Omental fat pad (tissue), 4 donors: ENCODE results near the gene PTPRD. TPM values are rescaled to one million over a fixed set of nuclear protein-coding genes. Genes with fewer than 3 reads are reported as not detected.

Experiments
- ATAC-seq: fragments of 150-250 bp; one replicate; pipeline ENCODE4 v1.9.1; 2016; ENCODE audit warnings: mild to moderate bottlenecking, moderate library complexity; ENCODE audit not compliant: low FRiP score
- DNase-seq: peaks from one replicate; pipeline ENCODE4 v3.0.0-alpha.2; 2019; ENCODE audit warnings: low spot score
- total RNA-seq, 4 donors: library from RNA; depleted of rRNA; stranded (reverse); fragments of >200 nt; gene quantifications; one replicate each; pipeline ENCODE4 v1.1.0, GENCODE V29; 2016
- TF ChIP-seq, protein P1 (sequence below), 3 donors: fragments of 450-650 bp; IDR thresholded peaks; one replicate each; pipeline ENCODE4 v1.5.1; 2016 to 2017; ENCODE audit warnings: antibody characterized with exemption in 3 of 3, mild to moderate bottlenecking in 3 of 3, moderate library complexity in 2 of 3

The PTPRD gene
- total RNA-seq, 4 donors from 2014 or later, result 3.5 to 34.2 (median 11.2) TPM

DNA sequence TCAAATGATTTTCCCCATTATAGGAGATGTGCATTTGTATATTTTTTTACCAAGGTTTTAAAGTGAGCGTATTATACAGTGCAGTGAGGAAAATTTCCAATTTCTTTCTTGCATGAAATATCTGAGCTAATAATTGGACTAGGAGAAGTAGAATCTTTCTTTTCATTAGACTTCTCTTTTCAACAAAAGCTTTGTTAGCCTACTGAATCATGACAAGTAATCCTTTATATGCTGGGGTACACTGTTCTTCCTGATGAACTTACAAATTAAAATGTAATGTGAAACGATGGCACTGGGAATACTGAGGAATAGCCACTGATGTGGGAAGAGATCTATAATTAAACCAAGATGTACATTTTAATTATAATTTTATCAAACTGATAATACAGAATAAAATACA is 829.6 kb downstream of the PTPRD start:
- no peak for ATAC-seq
- TF ChIP-seq, protein P1, sequence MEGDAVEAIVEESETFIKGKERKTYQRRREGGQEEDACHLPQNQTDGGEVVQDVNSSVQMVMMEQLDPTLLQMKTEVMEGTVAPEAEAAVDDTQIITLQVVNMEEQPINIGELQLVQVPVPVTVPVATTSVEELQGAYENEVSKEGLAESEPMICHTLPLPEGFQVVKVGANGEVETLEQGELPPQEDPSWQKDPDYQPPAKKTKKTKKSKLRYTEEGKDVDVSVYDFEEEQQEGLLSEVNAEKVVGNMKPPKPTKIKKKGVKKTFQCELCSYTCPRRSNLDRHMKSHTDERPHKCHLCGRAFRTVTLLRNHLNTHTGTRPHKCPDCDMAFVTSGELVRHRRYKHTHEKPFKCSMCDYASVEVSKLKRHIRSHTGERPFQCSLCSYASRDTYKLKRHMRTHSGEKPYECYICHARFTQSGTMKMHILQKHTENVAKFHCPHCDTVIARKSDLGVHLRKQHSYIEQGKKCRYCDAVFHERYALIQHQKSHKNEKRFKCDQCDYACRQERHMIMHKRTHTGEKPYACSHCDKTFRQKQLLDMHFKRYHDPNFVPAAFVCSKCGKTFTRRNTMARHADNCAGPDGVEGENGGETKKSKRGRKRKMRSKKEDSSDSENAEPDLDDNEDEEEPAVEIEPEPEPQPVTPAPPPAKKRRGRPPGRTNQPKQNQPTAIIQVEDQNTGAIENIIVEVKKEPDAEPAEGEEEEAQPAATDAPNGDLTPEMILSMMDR (IDR thresholded peaks at IDR 0.05), result no peak
- DNase-seq, result no peak

- TF ChIP-seq, protein P1 (IDR thresholded peaks at IDR 0.05), result no peak
- DNase-seq (no peak), ATAC-seq (no peak)
These were observed 834.5 kb downstream of the PTPRD start for GRCh38 chr9:9778293-9778692.

- TF ChIP-seq, protein P1 (IDR thresholded peaks at IDR 0.05), result no peak
- DNase-seq (no peak), ATAC-seq (no peak)
These were observed 838.3 kb downstream of the PTPRD start for GRCh38 chr9:9774471-9774870.

- no peak for ATAC-seq
- TF ChIP-seq, protein P1 (IDR thresholded peaks at IDR 0.05), result no peak
- DNase-seq, result no peak
These were observed 841.5 kb downstream of the PTPRD start for GRCh38 chr9:9771314-9771713.

- ATAC-seq (no peak), DNase-seq (no peak)
- TF ChIP-seq, protein P1 (IDR thresholded peaks at IDR 0.05), result no peak
These were observed 848.0 kb downstream of the PTPRD start for GRCh38 chr9:9764821-9765220.

GRCh38 chr9:9754186-9754585 is 858.6 kb downstream of the PTPRD start:
- ATAC-seq (no peak), DNase-seq (no peak)
- TF ChIP-seq, protein P1 (IDR thresholded peaks at IDR 0.05), result no peak

DNA sequence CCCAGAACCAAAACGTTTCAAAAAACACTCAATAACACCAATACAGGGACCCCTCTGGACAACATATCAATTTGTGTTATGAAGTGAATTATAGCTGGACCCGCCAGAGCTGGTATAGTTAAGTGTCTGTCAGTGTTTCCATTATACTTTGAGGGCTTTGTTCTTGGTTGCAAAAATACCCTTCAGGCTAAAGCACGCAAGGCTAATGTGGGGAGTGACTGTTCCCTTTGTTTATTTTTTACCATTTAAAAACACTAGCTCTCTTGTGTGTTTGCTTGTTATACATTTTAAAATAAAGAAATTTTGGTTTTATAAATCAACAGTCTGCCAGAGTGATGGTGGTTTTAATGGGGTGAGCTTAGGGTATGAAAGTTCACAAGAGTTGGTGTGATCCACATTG is 859.5 kb downstream of the PTPRD start:
- no peak for DNase-seq
- no peak for ATAC-seq
- TF ChIP-seq, protein P1 (IDR thresholded peaks at IDR 0.05), result no peak
